GM21515 (cell line): Measurements from ENCODE around the gene ACO2.

Source experiments
- ATAC-seq: cut with Tn5 transposase; IDR thresholded peaks from one replicate; pipeline ENCODE4 v1.9.1; 2021; ENCODE audit not compliant: unreplicated experiment

Gene ACO2

DNA sequence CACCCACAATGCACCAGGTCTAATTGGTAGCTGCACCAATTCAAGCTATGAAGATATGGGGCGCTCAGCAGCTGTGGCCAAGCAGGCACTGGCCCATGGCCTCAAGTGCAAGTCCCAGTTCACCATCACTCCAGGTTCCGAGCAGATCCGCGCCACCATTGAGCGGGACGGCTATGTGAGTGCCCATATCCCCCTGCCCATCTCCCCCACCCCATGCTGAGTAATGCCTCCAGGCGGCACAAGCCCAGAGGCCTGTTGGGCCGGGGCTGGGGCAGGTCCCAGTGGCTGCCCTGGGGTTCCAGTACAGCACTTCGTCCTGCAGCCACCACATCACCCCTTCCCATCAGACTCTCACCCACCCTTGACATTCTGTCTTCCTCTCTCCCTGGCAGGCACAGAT lies 53.9 kb downstream of the ACO2 start:
- no peak for ATAC-seq

DNA sequence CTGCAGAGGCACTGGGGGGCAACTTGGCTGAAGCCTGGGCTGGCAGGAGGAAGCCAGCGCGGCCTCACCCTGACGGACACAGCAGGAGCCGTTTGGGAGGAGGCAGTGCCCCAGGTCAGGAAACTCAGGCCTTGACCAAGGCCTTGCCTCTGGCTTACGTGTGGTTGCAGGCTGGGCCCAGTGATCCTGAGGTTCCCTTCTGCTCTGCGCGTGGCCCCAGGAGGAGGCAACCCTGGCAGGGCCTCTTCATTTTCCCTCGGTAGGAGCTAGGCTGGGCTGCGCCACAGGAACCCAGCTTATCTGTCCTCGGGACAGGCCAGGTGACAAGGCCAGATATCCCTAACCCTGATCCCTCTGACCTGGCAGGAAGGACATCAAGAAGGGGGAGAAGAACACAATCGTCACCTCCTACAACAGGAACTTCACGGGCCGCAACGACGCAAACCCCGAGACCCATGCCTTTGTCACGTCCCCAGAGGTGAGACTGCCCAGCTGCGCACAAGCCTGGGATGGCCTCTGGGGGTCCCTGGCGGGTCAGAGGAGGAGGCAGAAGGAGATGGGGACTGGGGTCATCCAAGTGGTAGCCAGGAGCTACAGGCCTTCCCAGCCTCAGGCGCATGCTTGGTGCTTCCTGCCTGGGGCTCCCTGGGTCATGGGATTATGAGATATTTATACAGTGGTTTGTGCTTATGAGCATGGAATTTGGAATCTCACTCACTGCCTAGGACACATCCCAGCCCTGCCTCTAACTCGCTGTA lies 54.7 kb downstream of the ACO2 start:
- ATAC-seq, result no peak

DNA sequence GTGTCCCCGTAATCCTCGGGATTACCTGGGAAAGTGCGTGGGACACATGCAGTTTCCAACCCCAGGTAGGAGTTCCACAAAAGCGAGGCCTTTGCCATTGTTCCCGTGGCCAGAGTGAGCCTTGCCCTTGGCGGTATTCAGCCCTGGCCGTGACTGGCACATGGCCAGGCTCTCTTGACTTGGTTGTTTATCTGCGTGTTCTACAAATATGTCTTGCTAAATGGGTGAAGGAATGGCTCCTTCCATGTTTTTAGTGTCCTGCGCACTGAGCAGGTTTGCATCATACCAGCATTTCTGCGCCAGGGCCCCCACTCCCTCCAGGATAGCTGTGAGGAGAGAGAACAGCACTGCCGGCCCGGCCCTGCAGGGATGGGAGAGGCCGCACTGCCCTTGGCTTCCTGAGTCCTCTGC lies 55.3 kb downstream of the ACO2 start:
- no peak for ATAC-seq

DNA sequence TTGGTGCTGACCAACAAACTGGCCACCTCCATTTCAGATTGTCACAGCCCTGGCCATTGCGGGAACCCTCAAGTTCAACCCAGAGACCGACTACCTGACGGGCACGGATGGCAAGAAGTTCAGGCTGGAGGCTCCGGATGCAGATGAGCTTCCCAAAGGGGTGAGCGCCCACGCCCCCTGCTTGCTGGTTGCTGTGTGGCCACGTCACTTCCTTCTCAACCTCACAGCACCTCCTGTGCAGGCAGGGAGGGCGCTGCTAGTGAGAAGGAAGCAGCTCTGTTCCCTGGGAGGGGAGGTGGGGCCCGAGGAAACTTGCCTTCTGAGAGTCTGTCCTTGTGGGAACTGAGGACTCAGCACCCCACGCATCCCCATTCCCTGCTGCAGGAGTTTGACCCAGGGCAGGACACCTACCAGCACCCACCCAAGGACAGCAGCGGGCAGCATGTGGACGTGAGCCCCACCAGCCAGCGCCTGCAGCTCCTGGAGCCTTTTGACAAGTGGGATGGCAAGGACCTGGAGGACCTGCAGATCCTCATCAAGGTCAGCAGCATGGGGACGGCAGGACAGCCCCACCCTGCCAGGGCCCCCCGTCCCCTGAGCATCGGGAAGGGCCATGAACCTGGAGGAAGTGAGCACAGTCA lies 56.0 kb downstream of the ACO2 start:
- no peak for ATAC-seq

DNA sequence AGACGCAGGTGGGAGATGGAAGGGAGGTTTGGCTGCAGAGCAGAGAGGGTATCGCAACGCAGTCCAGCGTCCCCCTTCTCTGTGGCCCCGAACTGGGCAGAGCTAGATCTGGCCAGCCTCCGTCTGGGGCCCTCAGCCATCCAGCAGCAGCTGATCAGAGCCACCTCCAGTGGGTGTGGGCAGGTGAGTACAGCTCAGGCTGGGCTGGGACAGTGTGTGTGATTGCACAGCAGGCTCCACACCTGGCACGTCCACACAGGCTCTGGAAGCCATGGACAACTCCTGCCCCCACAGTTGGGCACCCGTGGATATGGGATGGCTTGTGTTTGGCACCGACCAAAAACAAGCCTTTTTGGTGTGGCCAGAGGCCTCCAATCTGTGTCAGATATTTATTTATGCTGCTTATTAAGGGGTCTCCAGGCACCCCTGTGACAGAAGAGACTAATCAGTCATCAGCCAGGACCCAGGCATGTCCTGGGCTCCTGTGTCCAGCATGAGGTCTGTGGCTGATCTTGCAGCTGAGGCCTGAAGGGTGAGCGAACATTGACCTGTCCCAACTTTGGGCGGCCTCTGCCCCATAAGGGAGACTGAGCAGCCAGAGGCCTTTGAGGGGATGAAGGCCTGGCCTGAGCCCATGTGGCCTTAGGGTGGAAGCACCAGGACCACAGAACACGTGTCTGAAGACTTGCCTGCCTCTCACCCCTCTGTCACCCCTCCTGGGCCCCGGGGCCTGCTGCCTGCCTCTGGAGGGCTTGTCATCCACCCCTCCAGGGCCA lies 56.7 kb downstream of the ACO2 start:
- no peak for ATAC-seq

DNA sequence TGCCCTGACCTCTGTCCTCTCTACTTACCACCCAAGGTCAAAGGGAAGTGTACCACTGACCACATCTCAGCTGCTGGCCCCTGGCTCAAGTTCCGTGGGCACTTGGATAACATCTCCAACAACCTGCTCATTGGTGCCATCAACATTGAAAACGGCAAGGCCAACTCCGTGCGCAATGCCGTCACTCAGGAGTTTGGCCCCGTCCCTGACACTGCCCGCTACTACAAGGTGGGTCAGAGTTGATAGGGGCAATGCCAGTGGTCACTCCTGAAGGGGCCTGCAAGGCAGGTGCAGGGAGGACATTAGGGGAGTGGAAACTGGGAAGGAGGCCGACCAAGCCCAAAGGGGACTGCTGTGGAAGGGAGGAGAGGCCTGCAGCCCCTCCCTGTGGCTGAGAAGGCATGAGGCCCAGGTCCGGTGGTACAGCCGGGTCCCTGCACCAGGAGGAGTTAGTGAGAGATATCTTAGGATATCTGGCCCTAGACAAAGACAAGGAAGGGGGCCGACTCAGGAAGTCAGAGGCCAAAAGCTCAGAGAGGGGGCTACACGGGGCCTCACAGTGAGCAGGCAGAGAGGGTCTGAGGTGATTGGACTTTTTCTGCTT lies 57.4 kb downstream of the ACO2 start:
- no peak for ATAC-seq

DNA sequence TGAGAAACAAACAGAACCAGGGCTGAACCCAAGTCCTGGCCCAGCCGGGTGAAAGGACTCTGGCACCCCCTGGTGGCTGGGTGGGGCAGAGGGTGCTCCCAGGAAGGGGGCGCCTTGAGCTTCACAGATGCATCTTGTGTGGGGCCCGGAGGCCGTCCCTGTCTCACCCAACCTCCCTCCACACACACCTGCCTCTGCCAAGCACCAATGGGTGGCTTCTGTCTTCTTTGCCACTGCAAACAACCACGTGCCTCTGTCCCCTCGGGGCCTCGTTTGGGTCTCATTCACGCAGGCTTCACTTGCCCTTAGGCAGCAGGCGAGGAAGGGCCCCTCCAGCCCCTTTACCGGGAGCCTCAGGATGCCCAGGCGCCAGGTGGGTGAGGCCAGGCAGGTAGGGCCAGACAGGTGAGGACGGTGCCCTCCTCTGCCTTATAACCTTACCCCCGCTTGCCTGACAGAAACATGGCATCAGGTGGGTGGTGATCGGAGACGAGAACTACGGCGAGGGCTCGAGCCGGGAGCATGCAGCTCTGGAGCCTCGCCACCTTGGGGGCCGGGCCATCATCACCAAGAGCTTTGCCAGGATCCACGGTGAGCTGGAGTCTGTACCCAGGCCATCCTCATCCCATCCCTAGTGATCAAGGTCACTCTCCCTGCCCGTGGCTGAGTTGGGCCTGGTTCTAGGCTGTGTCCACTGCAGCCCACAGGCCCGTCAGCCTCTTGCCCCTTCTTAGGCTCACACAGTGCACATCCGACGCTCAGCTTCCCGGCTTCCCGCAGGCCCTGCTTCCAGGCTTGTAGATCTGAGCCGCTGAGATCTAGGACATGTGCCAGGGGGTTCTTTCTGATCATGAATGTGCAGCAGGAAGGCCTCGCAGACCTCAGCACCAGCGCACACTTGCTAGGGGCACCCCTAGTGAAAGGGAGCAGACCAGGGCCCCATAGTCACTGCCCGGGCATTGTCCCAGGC lies 58.2 kb downstream of the ACO2 start:
- ATAC-seq, result no peak

DNA sequence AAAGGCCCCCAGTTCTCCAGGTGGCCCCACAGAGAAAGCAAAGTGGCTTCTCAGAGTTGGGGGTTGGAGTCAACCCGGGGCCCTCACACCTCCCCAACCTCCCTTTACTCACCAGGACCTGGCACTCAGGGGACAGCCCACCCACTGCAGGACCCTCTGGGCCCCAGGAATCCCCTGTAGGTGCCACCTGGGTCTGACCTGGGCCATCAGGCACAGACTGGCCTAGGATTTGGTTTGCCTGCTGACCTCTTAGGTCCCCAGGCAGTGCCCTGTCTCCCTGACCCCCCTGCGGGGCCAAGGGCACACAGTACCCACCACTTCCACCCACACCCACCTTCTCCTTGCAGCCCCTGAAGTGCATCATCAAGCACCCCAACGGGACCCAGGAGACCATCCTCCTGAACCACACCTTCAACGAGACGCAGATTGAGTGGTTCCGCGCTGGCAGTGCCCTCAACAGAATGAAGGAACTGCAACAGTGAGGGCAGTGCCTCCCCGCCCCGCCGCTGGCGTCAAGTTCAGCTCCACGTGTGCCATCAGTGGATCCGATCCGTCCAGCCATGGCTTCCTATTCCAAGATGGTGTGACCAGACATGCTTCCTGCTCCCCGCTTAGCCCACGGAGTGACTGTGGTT lies 59.3 kb downstream of the ACO2 start:
- no peak for ATAC-seq

DNA sequence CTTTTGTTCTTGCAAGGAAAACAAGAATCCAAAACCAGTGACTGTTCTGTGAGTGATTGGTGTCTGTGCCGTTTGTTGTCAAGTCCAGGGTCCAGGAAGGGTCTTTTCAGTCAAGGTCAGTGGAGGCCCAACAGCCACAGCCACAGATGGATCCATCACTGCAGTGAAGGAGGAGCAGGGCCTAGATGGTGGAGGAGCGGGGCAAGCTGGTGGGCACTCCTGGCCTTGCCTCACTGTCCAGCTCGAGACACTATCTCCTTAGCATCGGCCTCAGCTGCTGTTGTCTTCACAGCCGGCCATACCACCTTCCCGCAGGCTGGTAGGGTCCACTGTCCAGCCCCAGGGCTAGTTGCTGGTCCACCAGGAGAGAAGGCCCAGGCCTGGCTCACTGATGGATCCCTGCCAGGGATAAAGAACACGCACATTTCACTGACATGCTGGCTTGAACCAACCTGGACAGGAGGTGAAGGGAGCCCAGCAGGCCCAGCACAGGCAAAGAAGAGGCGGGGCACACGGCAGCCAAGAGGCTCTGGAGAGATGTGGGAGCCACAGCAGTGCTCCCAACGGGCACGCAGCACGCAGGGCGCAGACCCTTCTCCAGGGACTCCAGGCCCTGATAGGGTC lies 60.1 kb downstream of the ACO2 start:
- no peak for ATAC-seq

DNA sequence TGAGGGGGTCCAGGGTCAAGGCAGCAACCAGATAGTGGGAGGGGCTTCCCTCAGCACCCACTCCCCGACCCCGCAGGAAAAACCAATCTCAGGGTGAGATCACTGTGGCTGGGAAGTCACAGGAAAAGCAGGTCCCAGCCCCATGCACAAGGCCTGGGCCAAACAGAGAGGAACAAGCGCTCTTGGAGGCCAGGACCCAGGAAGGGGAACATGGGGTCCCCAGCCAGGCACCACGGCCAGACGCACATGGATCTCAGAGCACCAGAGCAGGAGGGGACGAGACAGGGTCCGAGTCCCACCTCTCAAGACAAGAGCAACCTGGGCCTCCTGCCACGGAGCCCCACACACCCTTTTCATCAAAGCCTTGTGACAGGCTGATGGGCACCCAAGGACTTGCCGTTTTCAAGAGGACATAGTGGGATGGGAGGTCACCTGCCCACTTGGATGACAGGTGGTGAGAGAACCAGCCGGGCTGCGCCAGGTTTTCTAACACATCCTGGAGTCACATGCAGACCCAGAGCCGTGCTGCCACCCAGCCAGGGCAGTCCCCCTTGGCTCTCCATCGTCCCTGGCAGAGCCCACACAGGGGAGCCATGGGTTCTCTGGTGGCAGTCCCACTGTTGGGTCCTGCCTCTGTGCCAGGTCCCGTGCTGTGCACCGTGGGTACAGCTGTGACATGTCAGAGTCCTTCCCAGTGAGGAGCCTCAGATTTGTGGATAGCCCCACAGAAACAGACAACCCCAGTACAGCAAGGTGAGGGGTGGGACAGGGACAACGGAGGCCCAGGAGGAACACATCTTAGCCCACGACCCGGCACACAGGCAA lies 62.2 kb downstream of the ACO2 start:
- no peak for ATAC-seq

DNA sequence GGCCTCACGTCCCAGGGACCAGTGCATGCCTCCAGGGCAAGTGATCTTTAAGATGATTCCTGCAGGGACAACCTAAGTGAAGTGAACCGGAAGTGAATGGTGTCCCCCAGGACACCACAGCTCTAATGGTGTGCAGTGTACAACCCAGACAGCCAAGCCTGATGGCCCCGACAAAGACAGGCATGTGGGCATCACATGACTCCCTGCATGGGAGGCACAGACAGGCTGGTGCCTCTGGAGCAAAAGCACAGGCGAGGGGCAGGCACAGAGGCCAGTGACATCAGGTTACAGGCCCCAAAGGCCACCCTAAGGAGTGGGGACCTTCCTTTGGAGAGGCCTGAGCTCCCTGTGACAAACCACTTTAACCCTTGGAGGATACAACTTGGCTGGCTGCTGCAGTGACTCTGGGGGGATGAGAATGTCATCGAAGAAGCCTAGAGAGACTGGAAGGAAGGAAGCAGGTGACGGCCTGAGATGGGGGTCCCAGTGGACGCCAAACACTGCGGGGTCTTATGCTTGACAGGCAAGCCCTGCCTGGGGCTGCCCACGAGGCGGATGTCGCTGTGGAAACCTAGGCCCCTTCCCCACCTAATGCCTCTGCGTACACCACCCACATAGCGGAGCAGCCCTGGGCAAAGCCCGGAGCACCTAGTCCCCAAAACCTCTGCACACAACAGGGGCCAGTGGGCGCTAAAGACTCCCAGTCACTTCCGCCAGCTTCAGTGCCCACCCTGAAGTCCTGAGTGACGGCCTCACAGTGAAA lies 63.0 kb downstream of the ACO2 start:
- no peak for ATAC-seq

DNA sequence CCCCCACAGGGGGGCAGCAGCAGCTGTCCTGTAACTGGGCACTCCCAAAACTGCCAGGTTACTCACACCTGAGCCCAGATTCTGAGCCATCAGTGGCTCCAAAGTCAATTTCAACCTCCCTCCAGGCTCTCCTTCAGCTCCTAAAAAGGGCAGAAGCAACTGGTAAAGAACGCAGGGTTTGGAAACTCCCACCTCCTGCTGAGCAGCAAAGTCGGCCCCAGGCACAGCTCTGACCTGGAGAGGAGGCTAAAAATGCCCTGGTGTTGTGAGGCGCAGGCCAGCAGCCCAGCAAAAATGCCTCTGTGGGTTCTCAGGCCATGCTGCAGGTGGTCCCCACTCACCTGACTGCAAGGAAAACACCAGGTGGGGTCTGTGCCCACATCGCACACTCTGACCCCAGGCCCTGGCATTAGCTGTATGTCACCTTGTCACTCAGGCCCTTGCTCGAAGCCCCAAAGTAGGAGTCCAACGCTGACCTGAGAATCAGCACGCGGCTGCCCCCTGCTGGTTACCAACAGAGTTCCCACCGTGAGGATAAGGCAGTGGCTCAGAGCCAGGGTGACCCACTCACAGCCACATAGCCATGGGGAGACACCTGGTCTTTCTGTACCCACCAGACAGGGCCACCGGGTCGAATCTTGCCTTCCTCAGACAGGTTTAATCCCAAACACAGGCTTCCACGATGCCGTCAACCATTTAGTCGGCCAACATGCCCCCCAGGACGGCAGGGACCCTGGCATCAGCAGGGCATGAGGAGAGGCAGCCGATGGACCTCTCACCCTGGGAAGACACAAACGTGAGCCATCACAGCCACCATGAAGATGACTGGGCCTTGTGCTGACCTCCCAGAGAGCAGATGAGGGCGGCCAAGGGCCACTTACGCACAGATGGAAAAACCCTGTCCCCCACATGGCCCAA lies 64.2 kb downstream of the ACO2 start:
- ATAC-seq, result no peak

DNA sequence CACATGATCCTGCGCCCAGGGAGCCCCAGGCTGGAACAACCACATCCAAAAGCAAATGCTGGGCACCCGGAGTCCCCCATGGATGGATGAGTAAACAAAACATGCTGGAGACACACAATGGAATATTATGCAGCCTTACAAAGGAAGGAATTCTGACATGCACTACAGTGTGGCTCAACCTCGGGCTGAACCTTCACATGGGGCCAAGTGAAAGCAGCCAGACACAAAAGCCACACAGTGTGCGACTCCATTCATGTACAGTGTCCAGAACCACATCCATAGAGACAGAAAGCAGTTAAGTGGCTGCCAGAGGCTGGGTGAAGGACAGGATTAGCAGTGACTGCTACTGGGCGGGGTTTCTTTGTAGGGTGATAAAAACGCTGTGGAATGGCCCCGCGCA lies 65.3 kb downstream of the ACO2 start:
- ATAC-seq, result no peak

DNA sequence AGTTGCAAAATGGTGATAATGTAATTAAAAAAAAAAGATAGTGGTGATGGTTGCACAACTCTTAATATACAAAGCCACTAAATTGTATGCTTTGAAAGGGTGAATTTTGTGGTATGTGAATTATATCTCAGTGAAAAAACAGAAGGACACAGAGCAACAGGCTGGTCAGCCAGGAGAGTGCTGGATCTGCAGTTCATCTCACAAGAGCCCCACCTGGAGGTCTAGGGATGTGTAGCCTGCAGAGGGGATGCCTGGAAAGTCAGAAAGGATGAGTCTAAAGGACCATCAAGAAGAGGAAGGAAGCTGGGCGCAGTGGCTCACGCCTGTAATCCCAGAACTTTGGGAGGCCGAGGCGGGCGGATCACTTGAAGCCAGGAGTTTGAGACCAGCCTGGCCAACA lies 66.3 kb downstream of the ACO2 start:
- no peak for ATAC-seq

DNA sequence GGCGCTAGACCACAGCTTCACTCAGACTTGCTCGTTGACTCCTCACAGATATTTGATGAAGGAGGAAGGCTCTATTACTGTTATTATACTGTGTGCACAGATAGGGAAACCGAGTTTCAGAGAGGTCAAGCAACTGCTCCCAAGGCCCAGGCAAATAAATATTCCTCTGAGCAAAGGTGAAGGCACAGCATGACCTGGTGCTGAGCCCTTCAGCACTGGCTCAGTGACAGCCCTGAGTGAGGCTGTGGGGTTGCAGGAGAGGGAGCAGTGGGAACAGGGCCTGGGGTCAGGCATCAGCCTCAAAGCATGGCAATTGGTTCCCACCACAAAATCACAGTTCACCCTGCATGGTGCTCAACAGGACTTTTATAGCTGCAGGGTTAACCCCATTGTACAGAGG lies 68.3 kb downstream of the ACO2 start:
- ATAC-seq, result no peak

DNA sequence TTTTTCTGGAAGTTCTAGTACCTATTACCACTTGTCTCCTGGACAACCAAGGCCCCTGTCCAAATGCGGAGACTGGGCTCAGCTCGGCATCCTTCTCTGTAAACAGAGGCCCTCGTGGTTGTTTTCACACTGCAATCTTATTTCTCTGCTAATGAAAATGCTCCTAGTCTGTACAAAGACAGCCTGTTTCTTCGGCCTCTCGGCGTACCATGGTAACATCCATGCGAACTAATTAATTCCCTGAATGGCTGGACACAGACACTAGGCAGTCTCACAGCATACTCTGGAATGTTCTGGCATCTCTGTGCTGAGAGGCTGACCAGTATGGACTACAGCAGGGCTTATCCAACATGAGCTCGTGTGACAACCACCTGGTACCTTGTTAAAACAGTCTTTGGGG lies 69.7 kb downstream of the ACO2 start:
- no peak for ATAC-seq
